Kidney (tissue), 14 donors: ENCODE results near the gene CD151. TPM values are rescaled to one million over a fixed set of nuclear protein-coding genes. Genes with fewer than 3 reads are reported as not detected.

ENCODE experiments used
- DNase-seq, 5 donors: peaks; one replicate each; pipeline ENCODE4 v3.0.0-alpha.2; 2013 to 2020
- FAIRE-seq: peaks from 2 replicates; lab custom pipeline; 2012; peaks lifted over from hg19 to GRCh38; lab: Jason Lieb, UNC
- H3K27ac ChIP-seq, 2 donors: one replicate each; pipeline ENCODE4 v1.7.0; 2013; ENCODE audit warnings: low read depth in 2 of 2, low read length in 2 of 2, inconsistent platforms in 1 of 2
- H3K27me3 ChIP-seq: one replicate; pipeline ENCODE4 v1.7.1; 2013; ENCODE audit warnings: low read length, inconsistent platforms; ENCODE audit not compliant: control insufficient read depth, insufficient read depth
- H3K36me3 ChIP-seq, 3 donors: one replicate each; pipeline versions ENCODE4 v1.7.0 to v1.7.1; 2013; ENCODE audit warnings: low read length in 3 of 3, control low read depth in 1 of 3, inconsistent platforms in 1 of 3; ENCODE audit not compliant: insufficient read depth in 3 of 3, control insufficient read depth in 2 of 3
- H3K4me1 ChIP-seq, 3 donors: one replicate each; pipeline versions ENCODE4 v1.7.0 to v1.7.1; 2013; ENCODE audit warnings: low read length in 3 of 3, inconsistent platforms in 1 of 3, low read depth in 1 of 3; ENCODE audit not compliant: control insufficient read depth in 2 of 3, insufficient read depth in 2 of 3
- H3K4me3 ChIP-seq, 3 donors: one replicate each; pipeline versions ENCODE4 v1.7.0 to v1.8.1; 2013; ENCODE audit warnings: low read length in 3 of 3, control low read depth in 1 of 3, inconsistent platforms in 1 of 3
- H3K9ac ChIP-seq, 3 donors: one replicate each; pipeline versions ENCODE4 v1.7.0 to v1.7.1; 2013; ENCODE audit warnings: low read length in 3 of 3, control low read depth in 1 of 3, inconsistent platforms in 1 of 3
- H3K9me3 ChIP-seq, 3 donors: one replicate each; pipeline versions ENCODE4 v1.7.0 to v1.7.1; 2013; ENCODE audit warnings: low read length in 3 of 3, control low read depth in 1 of 3, inconsistent platforms in 1 of 3; ENCODE audit not compliant: control insufficient read depth in 2 of 3, insufficient read depth in 1 of 3
- CTCF ChIP-seq: IDR thresholded peaks from 3 replicates; pipeline ENCODE4 v1.5.1; 2012; ENCODE audit warnings: mild to moderate bottlenecking, moderate library complexity, borderline replicate concordance; ENCODE audit not compliant: insufficient read depth; ENCODE audit errors: extremely low read depth
- intact Hi-C: fragments of 100-400 bp; cut with DNase I; formaldehyde crosslinking; loops from one replicate; pipeline ENCODE4 v1.11.1; 2022
- polyA plus RNA-seq: library from polyadenylated mRNA; stranded (reverse); fragments of 350-450 nt; fragmentation: Illumina TruSeq; extraction: RNeasy Lipid Tissue Mini Kit (QIAGEN cat#74804); gene quantifications from one replicate; pipeline ENCODE4 v1.2.3, GENCODE V29; 2014; ENCODE audit warnings: low read depth, low replicate concordance; ENCODE audit not compliant: insufficient read depth
- total RNA-seq: library from RNA; stranded (reverse); fragmentation: NEBNext Ultra II Directional; extraction: Animal tissue kit (Norgen Biotek cat#: 25700); gene quantifications from one replicate; pipeline ENCODE4 v1.2.1, GENCODE V29; 2021
- donor health status: control.
- donor health status: control.
- donor health status: control.
- donor health status: control.
- donor health status: control.
- donor health status: DM: yes; HTN: yes; CAD: no.
- donor health status: Normal renal cell carcinoma (clear cell type).

The CD151 gene
- total and polyA plus RNA-seq, 2 donors from 2014 or later = 379 to 476 TPM

GRCh38 chr11:855330-855674, 22.6 kb downstream of the CD151 start:
- no peak overlapping the region for H3K4me3 ChIP-seq
- no peak overlapping the region for H3K9ac ChIP-seq
- peaks cover 0 to 18% (median 5%) of the 10 kb centered on the region in 3 donors for H3K4me1 ChIP-seq
- no peaks in the 10 kb centered on the region for H3K36me3 ChIP-seq
- no peaks in the 10 kb centered on the region for H3K9me3 ChIP-seq
- FAIRE-seq (no peak), DNase-seq (no peak)
- intact Hi-C loops = loop anchor here (10.0 kb wide), 1 partner anchor 189 kb away; no protein-coding TSS in a partner anchor
- no peaks in the 10 kb centered on the region for H3K27me3 ChIP-seq
- no peak for TF ChIP-seq CTCF
- H3K27ac ChIP-seq = no peak overlapping the region

- H3K9me3 ChIP-seq = no peaks in the 10 kb centered on the region
- H3K4me3 ChIP-seq = no peak overlapping the region
- FAIRE-seq = no peak
- DNase-seq = no peak
- H3K27me3 ChIP-seq = no peaks in the 10 kb centered on the region
- no peaks in the 10 kb centered on the region for H3K36me3 ChIP-seq
- intact Hi-C loops = loop anchor here (10.0 kb wide), 1 partner anchor 189 kb away; no protein-coding TSS in a partner anchor
- no peak for TF ChIP-seq CTCF
- no peak overlapping the region for H3K27ac ChIP-seq
- peaks cover 0 to 18% (median 5%) of the 10 kb centered on the region in 3 donors for H3K4me1 ChIP-seq
- H3K9ac ChIP-seq = no peak overlapping the region
These were observed 23.0 kb downstream of the CD151 start for GRCh38 chr11:855796-856195.

GRCh38 chr11:856397-856796, 23.6 kb downstream of the CD151 start:
- peaks cover 0 to 14% (median 5%) of the 10 kb centered on the region in 3 donors for H3K4me1 ChIP-seq
- FAIRE-seq (no peak), DNase-seq (no peak)
- H3K27ac ChIP-seq = no peak overlapping the region
- no peaks in the 10 kb centered on the region for H3K27me3 ChIP-seq
- H3K9me3 ChIP-seq = no peaks in the 10 kb centered on the region
- H3K4me3 ChIP-seq = no peak overlapping the region
- TF ChIP-seq CTCF = no peak
- H3K36me3 ChIP-seq = no peaks in the 10 kb centered on the region
- H3K9ac ChIP-seq = no peak overlapping the region
- intact Hi-C loops = loop anchor here (10.0 kb wide), 1 partner anchor 188 kb away; no protein-coding TSS in a partner anchor
